Superior temporal gyrus (tissue), 1 donor: ENCODE measurements around the gene SBF2.

Experiments
- DNase-seq: peaks from one replicate; pipeline ENCODE4 v3.0.0-alpha.2; 2016; ENCODE audit errors: extremely low spot score

SBF2 gene

GRCh38 chr11:9855579-9856287, 438.3 kb downstream of the SBF2 start:
- no peak for DNase-seq

GRCh38 chr11:9853929-9854552, 440.0 kb downstream of the SBF2 start:
- no peak for DNase-seq

- DNase-seq = no peak
These were observed 441.6 kb downstream of the SBF2 start for GRCh38 chr11:9852465-9852864.

DNA sequence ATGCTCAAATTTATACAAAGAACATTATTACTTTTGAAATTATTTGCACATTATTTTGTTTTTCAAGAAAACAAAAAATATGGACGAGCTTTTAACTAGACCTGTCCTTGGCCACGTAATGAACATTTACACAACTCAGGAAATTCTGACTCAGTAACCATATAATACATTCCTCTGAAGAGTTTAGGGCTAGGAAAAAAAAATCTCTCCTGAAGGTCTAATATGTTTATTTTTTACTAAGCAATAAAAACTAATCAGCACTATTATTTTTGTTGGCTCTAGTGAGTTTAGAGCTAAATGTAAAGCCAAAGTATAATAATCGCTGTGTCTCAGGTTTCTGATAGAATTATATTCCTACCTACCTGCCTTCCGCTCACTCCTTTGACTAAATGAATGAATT, 442.7 kb downstream of the SBF2 start:
- no peak for DNase-seq

GRCh38 chr11:9850224-9850895, 443.7 kb downstream of the SBF2 start:
- no peak for DNase-seq

GRCh38 chr11:9849389-9849788, 444.6 kb downstream of the SBF2 start:
- no peak for DNase-seq

DNA sequence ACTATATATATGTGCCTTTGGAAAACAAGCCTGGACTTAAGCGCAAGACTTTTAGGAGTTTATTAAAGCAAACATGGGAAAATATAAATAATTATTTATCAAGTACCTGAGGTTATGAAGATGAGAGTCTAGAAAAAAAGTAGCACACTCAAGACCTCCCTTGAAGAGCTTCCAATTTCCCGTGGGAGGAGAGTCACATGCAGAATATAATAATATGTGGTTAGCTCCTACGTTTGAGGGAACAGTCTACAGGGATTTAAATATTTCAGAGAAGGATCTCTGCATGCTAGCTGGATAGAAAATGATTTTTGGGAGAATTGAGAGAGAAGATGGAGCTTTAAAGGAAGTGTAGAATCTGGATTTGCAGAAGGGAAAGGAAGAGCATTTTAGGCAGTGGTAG, 446.4 kb downstream of the SBF2 start:
- no peak for DNase-seq

GRCh38 chr11:9842923-9843322, 451.1 kb downstream of the SBF2 start:
- no peak for DNase-seq

GRCh38 chr11:9840460-9841004, 453.5 kb downstream of the SBF2 start:
- DNase-seq = no peak

DNA sequence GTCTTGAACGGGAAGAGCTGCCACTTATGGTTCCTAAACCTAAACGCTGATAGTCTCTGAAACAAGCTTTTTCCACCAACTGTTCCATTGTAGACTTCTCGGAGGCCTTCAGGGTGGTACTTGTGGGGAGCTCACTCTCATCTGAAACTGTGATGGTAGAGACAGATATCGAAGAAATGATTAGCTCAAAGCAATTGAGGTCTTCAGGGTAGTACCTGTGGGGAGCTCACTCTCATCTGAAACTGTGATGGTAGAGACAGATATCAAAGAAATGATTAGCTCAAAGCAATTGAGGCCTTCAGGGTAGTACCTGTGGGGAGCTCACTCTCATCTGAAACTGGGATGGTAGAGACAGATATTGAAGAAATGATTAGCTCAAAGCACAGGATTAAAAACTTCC, 454.5 kb downstream of the SBF2 start:
- DNase-seq = no peak

- no peak for DNase-seq
These were observed 455.1 kb downstream of the SBF2 start for GRCh38 chr11:9838961-9839360.

GRCh38 chr11:9838229-9838628, 455.8 kb downstream of the SBF2 start:
- DNase-seq = no peak

- DNase-seq = no peak
These were observed 459.7 kb downstream of the SBF2 start for GRCh38 chr11:9834291-9834690.

- DNase-seq = no peak
These were observed 462.9 kb downstream of the SBF2 start for GRCh38 chr11:9831122-9831521.

DNA sequence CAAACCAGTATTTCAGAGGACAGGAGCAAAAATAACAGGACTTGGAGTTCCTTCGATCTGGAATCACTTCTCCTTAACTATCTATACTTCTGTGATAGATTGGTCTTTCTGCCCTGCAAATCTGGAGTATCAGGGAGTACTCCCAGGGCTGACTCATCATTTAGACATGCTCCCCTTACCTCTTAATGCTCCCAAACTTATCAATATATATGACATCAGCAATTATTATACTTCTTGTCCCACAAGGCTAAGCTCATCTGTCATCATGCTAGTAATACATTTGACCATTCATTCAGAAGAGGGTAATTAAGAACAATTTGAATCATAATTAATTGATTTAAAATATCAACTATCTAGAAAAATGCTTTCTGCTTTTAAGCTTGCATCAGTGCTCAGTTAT, 466.3 kb downstream of the SBF2 start:
- no peak for DNase-seq

GRCh38 chr11:9826390-9826789, 467.6 kb downstream of the SBF2 start:
- DNase-seq = no peak

GRCh38 chr11:9825895-9826294, 468.1 kb downstream of the SBF2 start:
- DNase-seq = no peak

DNA sequence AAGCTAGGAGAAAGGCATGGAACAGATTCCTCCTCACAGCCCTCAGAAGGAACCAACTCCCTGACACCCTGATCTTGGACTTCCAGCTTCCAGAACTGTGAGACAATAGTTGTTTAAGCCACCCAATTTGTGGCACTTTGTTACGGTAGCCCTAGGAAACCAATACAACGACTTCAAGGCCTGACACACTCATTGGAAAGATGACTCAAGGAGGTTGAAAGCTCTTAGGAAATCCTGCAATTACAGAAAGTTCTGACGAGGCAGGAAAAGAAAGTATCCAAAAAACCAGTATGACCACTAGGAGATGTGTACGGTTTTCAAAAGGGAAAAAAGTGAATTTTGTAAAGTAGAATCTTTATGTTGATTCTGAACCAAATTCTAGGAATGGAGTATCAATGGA, 468.7 kb downstream of the SBF2 start:
- no peak for DNase-seq

- no peak for DNase-seq
These were observed 470.1 kb downstream of the SBF2 start for GRCh38 chr11:9823887-9824385.

GRCh38 chr11:9823439-9823838, 470.6 kb downstream of the SBF2 start:
- no peak for DNase-seq

- DNase-seq = no peak
These were observed 472.8 kb downstream of the SBF2 start for GRCh38 chr11:9821008-9821752.

GRCh38 chr11:9820260-9820659, 473.8 kb downstream of the SBF2 start:
- no peak for DNase-seq
